ENCODE measurements around the gene ADCY9.

ADCY9 gene

DNA sequence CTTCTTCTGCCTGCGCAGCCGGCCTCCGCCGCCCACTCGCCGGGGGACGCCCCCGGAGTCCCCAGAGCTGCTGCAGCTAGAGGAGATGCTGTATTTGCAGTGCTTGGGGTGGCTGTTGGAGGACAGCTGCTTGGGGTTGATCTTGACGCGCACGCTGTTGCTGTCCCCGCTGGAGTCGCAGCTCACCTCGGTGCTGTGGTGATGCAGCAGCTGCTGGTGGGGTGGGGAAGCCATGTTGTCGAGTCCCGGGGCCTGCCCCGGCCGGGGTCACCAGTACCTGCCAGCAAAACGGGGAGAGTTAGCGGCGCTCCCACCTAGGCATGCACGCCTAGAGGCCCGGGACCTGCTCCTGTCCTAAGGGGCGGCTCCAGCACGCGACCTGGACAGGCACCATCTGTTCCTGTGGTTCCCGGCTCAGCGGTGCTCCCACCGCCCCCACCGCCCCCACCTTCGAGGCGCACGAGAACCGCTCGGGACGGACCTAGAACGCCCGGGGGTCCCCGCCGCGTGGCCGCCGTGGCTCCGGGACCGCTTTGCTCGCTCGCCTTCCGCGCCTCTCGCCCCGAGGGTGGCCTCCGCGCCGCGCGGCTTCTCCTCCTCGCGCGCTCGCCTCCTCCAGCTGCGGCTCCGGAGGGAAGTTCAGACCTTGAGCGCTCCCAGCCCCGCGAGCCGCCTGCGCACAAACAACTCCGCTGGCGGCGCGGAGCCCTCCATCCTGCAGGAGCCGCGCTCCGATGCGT lies 863 bp downstream of the ADCY9 start:
- Histone ChIP-seq H2AFZ (peak overlapping the region; percentile 87), H3K4me1 (peaks cover 6% of the 10 kb centered on the region), H3K4me3 (ENCODE audit: low read depth, low read length) (peak overlapping the region; percentile 35), H3K9ac (no peak overlapping the region), H3K79me2 (peaks cover 5% of the 10 kb centered on the region), H3K36me3 (ENCODE audit: control insufficient read depth, insufficient read depth, low read length) (no peaks in the 10 kb centered on the region), H3K27me3 (ENCODE audit: control insufficient read depth, insufficient read depth, low read length) (no peaks in the 10 kb centered on the region), H3K9me3 (ENCODE audit: control insufficient read depth, low read length) (no peaks in the 10 kb centered on the region), H3K27ac (no peak overlapping the region), H3K4me2 (ENCODE audit: low read length) (peak overlapping the region; percentile 49)
- TF ChIP-seq, protein P1, sequence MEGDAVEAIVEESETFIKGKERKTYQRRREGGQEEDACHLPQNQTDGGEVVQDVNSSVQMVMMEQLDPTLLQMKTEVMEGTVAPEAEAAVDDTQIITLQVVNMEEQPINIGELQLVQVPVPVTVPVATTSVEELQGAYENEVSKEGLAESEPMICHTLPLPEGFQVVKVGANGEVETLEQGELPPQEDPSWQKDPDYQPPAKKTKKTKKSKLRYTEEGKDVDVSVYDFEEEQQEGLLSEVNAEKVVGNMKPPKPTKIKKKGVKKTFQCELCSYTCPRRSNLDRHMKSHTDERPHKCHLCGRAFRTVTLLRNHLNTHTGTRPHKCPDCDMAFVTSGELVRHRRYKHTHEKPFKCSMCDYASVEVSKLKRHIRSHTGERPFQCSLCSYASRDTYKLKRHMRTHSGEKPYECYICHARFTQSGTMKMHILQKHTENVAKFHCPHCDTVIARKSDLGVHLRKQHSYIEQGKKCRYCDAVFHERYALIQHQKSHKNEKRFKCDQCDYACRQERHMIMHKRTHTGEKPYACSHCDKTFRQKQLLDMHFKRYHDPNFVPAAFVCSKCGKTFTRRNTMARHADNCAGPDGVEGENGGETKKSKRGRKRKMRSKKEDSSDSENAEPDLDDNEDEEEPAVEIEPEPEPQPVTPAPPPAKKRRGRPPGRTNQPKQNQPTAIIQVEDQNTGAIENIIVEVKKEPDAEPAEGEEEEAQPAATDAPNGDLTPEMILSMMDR (IDR thresholded peaks at IDR 0.05): no peak

DNA sequence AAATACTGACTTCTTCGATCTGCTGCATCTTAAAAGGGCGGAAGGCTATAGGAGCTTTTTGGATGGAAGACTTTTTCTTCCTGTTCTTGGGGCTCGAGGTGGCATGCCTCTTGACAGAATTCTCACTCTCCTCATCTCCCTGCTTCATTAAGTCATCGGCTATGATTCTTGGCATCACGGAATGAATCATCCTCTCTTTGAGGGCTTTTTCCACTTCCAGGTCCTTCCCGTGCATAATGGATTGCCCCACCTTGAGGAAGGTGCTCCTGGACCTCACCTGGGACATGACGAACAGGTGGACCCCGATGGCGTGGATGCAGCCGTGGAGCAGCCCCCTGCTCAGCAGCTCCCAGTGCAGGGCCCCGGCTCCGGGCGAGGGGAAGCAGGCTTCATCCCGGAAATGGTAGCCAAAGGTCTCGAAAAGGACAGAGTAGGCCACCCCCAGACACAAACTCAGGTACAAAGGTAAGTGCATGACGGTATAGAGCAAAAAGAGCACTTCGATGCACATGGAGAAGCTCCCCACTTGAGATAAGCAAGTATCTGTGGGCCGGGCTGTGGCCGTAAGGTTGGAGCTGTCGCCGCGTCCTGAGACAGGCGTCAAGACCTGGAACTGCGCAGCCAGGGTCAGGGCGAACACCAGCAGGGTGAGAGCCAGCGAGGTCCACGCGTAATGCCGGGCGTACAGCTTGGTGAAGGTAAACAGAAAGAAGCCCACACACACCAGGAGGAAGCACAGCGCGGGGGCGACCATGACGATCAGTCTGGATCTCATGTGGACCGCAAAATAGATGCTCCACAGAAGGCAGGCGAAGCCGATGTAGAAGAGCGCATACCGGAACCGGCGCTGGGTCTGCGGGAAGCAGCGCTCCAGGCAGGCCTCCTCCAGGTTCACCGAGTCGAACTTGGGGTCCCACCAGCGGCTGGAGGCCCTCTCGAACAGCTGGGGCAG lies 1.7 kb downstream of the ADCY9 start:
- H3K9me3 ChIP-seq (ENCODE audit: control insufficient read depth, low read length): no peaks in the 10 kb centered on the region
- peak overlapping the region; percentile 49 for H3K4me2 ChIP-seq (ENCODE audit: low read length)
- peaks cover 8% of the 10 kb centered on the region for H3K79me2 ChIP-seq
- no peaks in the 10 kb centered on the region for H3K36me3 ChIP-seq (ENCODE audit: control insufficient read depth, insufficient read depth, low read length)
- no peak overlapping the region for H3K4me3 ChIP-seq (ENCODE audit: low read depth, low read length)
- TF ChIP-seq, protein P1 (IDR thresholded peaks at IDR 0.05): no peak
- no peak overlapping the region for H3K9ac ChIP-seq
- H3K4me1 ChIP-seq: peaks cover 6% of the 10 kb centered on the region
- H2AFZ ChIP-seq: no peak overlapping the region
- H3K27me3 ChIP-seq (ENCODE audit: control insufficient read depth, insufficient read depth, low read length): no peaks in the 10 kb centered on the region
- H3K27ac ChIP-seq: no peak overlapping the region

DNA sequence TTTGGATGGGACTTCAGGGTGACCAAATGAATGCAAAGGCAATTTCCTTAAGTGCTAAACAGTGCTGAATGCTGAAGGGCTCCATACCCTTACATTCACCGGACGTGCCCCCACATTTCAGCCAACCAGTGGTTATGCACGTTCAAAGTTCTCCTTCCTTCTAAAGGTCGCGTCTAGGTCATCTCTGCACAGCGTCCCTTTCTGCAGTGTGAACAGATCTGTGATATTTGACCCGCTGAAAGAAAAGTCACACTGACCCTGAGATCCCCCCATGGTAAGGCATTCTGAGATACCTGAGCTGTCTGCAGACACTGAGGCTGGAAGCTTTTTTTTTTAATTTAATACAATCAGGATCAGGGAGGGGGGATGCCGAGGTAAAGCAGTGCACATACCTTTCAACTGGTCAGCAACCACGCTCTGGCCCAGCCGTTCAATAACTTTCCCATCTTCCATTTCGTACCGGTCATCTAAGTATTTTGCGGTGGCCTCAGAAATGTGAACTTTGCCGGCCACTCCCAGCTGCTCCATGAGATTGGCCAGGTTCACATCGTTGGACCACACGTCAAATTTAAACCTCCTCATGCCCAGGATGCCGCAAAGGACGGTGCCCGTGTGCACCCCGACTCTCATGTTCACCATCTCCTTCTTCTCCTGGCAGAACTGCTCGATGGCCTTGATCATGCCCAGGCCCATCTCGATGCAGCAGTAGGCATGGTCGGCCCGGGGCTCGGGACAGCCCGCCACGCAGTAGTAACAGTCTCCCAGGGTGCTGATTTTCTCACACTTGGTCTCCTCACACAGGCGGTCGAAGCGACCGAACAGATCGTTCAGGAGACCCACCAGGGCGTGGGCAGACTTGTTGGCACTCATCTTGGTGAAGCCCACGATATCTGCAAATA lies 2.6 kb downstream of the ADCY9 start:
- Histone ChIP-seq H3K4me2 (ENCODE audit: low read length) (peak overlapping the region; percentile 37), H3K9ac (no peak overlapping the region), H3K9me3 (ENCODE audit: control insufficient read depth, low read length) (no peaks in the 10 kb centered on the region), H3K27ac (no peak overlapping the region), H3K4me3 (ENCODE audit: low read depth, low read length) (no peak overlapping the region), H3K27me3 (ENCODE audit: control insufficient read depth, insufficient read depth, low read length) (no peaks in the 10 kb centered on the region), H3K36me3 (ENCODE audit: control insufficient read depth, insufficient read depth, low read length) (no peaks in the 10 kb centered on the region), H3K4me1 (peaks cover 6% of the 10 kb centered on the region), H2AFZ (no peak overlapping the region), H3K79me2 (peaks cover 8% of the 10 kb centered on the region)
- TF ChIP-seq, protein P1 (IDR thresholded peaks at IDR 0.05): no peak

DNA sequence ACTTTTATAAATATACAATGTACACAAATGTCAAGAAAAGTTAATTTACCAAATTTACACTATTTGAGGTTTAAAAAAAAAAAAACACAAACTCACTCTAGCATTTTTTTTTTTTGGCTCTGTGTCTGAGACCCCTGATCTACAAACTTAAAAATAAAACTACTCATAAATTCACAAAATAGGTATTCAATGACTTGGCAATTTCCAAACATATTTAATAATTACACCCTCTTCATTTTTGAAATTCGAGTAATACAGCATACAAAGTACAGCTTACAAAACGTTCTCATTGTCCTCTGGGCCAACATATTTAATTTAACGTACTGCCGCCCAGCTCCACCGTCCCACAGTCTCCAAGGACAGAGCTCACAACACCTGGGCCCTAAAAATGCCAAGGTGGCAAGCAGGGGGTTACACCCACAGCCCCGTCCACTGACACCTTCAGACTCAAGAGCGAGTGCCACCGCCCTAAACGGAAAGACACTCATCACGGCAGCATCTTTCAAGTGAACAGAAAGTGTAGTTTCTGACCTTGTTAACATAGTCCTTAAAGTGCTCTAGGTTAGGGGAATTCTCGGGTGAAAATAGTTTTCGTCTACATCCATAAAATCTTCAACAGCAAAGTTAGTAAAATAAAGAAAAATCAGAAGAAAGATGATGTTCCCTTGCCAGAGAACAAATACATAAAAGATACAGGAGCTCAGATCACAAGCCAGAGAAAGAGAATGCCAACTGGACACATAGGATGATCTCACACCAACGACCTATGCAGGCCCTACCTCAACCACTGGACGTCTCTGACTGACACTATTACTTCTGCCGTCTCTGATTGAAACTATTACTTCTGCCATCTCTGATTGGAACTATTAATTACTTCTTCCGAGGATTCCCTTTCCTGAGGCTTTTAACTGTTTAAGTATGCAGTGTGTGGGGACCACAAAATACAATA lies 4.2 kb downstream of the ADCY9 start:
- Histone ChIP-seq H3K4me2 (ENCODE audit: low read length) (peak overlapping the region; percentile 37), H3K9me3 (ENCODE audit: control insufficient read depth, low read length) (no peaks in the 10 kb centered on the region), H3K36me3 (ENCODE audit: control insufficient read depth, insufficient read depth, low read length) (no peaks in the 10 kb centered on the region), H3K79me2 (peaks cover 6% of the 10 kb centered on the region), H3K4me3 (ENCODE audit: low read depth, low read length) (no peak overlapping the region), H3K27ac (no peak overlapping the region), H3K9ac (no peak overlapping the region), H3K4me1 (peaks cover 5% of the 10 kb centered on the region), H2AFZ (no peak overlapping the region), H3K27me3 (ENCODE audit: control insufficient read depth, insufficient read depth, low read length) (no peaks in the 10 kb centered on the region)
- TF ChIP-seq, protein P1 (IDR thresholded peaks at IDR 0.05): no peak
